Cardiac fibroblast (primary cell): ENCODE measurements around the gene ADPRH.
"Not testable (repeated sequence)": the region's sequence is repeated elsewhere in the genome, so short reads cannot be mapped to it uniquely, and the experiment has no call there.

Source experiments
- DNase-seq, 2 donors: peaks; one replicate each; pipeline versions ENCODE4 v3.0.0 to v3.0.0-alpha.2; 2010; ENCODE audit warnings: low read depth in 2 of 2
- H3K4me3 ChIP-seq, 2 donors: replicated peaks in 1 of 2; 1 replicate in 1 of 2; 2 replicates in 1 of 2; pipeline ENCODE4 v1.5.1; 2011; ENCODE audit warnings: low read depth in 2 of 2, low read length in 2 of 2, mild to moderate bottlenecking in 2 of 2, moderate library complexity in 1 of 2
- TF ChIP-seq, protein P1 (sequence below): IDR thresholded peaks from one replicate; pipeline ENCODE4 v1.5.1; 2011; ENCODE audit warnings: low read depth, mild to moderate bottlenecking, low read length, inconsistent platforms

ADPRH gene

DNA sequence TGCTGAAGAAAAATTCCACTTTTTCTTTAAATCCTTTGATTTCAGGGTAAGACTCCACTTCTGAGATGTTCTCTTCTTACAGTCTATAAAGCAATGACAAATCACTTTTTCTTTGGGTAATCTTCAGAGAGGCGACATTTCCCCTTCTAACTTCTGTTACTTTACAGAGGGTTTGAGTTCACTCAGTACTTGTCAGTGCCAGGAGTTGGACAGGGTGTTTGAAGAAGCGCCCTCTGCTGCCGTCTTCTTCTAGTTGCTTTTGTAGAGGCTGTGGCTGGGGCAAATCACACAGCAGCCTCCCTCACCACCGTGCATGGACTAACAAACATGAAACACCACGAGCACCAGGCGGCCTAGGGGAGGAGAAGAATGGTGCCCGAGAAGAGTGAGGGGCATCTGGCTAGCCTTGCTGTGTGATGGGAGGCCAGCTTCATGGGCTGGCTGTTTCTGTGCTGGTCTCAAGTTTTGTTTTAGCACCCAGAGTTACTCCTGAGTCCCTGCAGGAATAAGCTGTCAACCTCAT is 19.8 kb upstream of the ADPRH start, which contains the start of gene CD80:
TSS of gene CD80 (minus strand) at position 174 of the 523 bp plus-strand sequence. CDS start 1,886 bp downstream, outside the sequence.
- TF ChIP-seq, protein P1, sequence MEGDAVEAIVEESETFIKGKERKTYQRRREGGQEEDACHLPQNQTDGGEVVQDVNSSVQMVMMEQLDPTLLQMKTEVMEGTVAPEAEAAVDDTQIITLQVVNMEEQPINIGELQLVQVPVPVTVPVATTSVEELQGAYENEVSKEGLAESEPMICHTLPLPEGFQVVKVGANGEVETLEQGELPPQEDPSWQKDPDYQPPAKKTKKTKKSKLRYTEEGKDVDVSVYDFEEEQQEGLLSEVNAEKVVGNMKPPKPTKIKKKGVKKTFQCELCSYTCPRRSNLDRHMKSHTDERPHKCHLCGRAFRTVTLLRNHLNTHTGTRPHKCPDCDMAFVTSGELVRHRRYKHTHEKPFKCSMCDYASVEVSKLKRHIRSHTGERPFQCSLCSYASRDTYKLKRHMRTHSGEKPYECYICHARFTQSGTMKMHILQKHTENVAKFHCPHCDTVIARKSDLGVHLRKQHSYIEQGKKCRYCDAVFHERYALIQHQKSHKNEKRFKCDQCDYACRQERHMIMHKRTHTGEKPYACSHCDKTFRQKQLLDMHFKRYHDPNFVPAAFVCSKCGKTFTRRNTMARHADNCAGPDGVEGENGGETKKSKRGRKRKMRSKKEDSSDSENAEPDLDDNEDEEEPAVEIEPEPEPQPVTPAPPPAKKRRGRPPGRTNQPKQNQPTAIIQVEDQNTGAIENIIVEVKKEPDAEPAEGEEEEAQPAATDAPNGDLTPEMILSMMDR, result peak; percentile 48
- DNase-seq, result peak; percentile 61 to 64

DNA sequence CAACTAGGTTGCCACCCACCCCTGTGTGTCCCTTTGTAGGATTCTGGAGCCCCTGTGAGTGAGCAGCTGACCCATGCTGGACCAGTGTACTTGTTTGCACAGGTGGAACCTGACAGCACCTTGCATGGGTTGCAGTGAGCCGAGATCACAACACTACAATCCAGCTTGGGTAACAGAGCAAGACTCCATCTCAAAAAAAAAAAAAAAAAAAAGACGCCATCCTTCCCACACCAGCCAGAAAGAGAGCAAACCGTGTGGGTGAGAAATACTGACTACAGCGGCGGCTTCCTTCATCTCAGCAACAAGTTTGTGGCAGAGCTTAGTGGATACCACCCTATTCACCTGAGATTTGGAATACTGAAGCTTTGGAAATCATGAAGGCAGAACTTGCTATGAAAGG is 19.1 kb upstream of the ADPRH start:
- TF ChIP-seq, protein P1, result no peak
- DNase-seq, result no peak
- no peak overlapping the region for H3K4me3 ChIP-seq

More for the DNA sequence above, 19.8 kb upstream of the ADPRH start, which contains the start of gene CD80:
- no peak within 1 kb of the TSS for H3K4me3 ChIP-seq

DNA sequence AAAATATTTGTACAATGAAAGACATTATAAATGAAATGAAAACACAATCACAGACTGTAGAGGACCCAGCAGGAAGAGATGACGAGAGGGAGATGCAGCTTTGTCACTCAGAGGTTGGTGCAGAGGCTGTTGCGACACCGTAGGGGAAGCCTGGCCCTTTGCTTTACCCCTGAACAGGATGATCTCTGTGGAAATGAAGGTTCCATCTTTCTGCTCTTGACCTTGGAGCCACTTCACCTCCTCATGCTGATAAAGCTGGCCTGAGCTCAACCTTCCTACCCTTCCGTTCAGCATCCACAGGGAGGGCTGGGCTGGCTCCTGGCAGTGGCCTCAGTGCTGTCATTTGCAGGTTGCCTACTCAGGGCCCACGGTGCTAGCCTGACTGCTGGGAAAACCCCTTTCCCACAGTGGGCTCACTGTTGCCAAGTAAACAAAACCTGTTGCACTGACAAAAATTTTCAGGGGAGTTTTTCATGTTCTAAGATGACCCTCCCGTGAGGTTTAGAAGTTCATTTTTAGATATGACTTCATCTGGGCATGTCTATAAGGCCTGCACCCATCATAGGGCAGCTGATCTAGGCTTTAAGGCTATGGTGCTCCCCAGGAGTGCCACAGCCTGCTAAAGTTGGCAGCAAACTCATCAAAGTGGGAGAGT is 16.9 kb upstream of the ADPRH start:
- H3K4me3 ChIP-seq, result no peak overlapping the region
- DNase-seq, result no peak
- TF ChIP-seq, protein P1, result no peak

DNA sequence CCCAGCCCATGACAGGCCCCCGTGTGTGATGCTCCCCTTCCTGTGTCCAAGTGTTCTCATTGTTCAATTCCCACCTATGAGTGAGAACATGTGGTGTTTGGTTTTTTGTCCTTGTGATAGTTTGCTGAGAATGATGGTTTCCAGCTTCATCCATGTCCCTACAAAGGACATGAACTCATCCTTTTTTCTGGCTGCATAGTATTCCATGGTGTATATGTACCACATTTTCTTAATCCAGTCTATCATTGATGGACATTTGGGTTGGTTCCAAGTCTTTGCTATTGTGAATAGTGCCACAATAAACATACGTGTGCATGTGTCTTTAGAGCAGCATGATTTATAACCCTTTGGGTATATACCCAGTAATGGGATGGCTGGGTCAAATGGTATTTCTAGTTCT is 16.0 kb upstream of the ADPRH start:
- DNase-seq, result not testable (repeated sequence)

DNA sequence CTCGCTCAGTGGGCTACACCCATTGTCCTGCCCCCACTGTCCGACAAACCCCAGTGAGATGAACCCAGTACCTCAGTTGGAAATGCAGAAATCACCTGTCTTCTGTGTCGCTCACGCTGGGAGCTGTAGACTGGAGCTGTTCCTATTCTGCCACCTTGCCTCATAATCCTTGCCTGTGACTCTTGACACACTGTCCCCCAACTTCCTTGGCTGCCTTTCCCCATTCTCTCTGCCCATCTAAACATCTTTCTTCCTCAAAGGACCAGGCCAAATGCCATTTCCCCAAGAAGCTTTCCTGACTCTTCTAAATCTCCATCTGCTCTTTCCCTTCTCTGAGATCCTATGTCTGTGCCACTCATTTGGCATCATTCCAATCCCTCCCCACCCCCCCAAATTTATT is 10.1 kb upstream of the ADPRH start:
- DNase-seq, result no peak
- no peak overlapping the region for H3K4me3 ChIP-seq

More for the DNA sequence above, 16.0 kb upstream of the ADPRH start:
- H3K4me3 ChIP-seq, result not testable (repeated sequence)

DNA sequence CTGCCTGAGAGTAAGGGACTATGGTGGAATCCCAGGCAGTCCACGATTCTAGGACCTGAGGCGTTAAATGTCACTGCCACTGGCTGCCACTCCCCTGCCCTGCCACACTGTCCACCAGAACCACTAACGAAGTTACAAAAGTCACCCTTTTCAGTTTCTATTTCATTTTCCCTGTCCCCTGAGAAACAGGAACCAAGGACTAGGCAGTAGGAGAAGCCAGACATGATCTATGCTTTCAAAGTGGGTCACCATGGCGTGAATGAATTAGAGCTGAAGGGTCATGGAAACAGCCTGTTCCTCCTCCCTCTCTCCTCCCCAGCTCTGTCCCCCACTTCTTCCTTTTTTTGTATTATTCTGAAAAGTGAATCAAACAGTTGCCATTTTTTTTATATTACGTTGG is 9.1 kb upstream of the ADPRH start:
- no peak overlapping the region for H3K4me3 ChIP-seq
- TF ChIP-seq, protein P1, result no peak
- no peak for DNase-seq

More for the DNA sequence above, 10.1 kb upstream of the ADPRH start:
- TF ChIP-seq, protein P1, result no peak

DNA sequence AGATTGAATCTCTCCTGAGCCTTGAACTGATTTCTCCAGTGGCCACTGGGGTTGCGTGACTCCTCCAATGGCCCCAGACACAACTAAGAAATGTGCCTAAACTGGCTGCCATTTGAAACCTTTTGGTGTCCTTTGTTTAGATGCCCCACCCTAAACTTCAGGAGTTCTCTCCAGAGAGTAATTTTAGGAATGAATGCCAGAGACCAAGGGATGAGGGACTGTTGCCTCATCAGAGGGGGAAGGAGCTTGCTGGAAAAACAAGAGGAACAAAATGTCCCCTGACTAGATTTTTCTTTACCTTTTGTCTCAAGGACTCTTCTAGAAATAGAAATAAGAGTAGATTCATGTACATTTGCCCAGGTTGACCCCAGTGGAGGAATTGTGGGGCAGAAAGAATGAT is 8.1 kb upstream of the ADPRH start:
- DNase-seq, result peak in 1 of 2 donors; percentile 21
- no peak overlapping the region for H3K4me3 ChIP-seq
- TF ChIP-seq, protein P1, result no peak
